Stimulated activated CD8-positive, alpha-beta memory T cell treated with anti-CD3 and anti-CD28 coated beads, Interleukin-12 subunit alpha, Interleukin-12 subunit beta, amount 100 ng/mL, for 4 hours (primary cell): Measurements from ENCODE around the gene MAPK6.
A peak's percentile ranks its signal among the peaks of the same experiment; 100 is the strongest.
"Not testable (repeated sequence)": the region's sequence is repeated elsewhere in the genome, so short reads cannot be mapped to it uniquely, and the experiment has no call there.

Experiments used
- DNase-seq: peaks from one replicate; pipeline ENCODE4 v3.0.0-alpha.2; 2020; ENCODE audit warnings: low read depth

Gene MAPK6

DNA sequence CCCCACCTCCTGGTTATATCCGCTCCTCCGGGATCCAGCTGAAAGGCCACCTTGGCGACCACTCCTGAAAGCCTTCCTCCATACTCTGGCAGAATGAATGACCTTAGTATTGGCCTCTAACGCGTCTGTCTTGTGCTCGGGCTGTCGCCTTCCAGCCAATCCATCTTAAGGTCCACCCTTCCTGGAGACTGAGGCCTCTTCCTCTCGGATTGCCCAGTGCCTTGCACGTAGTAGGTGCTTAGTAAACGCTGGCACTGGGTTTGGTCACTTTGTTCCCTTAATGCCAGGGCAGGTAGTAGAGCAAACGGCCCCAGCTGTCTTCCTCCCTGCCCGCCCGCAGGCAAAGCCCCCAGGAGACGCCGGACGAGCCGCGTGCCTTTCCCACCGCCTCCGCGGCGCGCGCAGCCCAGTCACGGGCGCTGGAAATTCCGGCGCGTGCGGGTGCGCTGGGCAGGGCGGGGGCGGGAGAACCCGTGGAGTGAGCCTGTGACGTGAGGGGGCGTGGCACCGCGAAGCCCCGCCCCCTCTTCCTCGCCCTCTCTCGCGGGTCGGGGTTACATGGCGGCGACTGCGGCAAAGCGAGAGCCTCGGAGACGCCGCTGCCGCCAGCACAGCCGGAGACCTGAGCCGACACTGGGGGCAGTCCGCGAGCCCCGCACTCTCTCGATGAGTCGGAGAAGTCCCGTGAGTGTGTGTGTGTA, at the start of gene MAPK6:
MAPK6 (plus strand) TSS at position 527 of the 701 bp plus-strand sequence. CDS start 27,242 bp downstream, outside the sequence.
- DNase-seq: peak; percentile 94

DNA sequence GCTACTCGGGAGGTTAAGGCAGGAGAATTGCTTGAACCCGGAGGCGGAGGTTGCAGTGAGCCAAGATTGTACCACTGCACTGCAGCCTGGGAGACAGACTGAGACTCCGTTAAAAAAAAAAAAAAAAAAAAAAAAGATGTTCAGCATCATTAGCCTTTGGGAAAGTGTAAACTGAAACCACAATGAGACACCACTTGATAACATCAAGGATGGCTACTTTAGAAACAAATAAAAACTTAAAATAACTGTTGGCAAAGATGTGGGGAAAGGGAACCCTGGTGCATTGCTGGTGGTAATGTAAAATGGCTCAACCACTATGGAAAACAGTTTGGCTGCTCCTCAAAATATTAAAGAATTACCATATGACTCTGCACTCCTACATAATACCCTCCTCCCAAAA, 49.3 kb upstream of the MAPK6 start:
- no peak for DNase-seq

DNA sequence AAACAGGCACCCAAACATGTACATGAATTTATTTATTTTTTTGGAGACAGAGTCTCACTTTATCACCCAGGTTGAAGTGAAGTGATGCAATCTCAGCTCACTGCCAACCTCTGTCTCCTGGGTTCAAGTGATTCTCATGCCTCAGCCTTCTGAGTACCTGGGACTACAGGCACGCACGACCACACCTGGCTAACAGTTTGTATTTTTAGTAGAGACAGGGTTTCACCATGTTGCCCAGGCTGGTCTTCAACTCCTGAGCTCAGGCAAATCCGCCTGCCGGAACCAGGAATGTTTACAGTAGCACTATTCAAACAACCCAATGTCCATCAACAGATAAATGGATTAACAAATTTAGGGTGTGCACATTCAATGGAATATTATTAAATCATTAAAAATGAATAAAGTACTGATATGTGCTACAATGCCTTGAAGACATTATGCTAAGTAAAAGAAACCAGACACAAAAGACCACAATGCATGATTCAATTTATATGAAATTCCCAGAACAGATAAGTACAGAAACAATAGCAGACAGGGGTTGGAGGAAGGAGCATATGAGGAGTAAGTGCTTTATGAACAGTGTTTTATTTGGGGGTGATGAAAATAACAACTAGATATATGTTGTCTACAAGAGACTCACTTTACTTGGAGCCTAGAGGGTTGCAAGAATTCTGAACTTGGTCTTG, 48.7 kb upstream of the MAPK6 start:
- no peak for DNase-seq

DNA sequence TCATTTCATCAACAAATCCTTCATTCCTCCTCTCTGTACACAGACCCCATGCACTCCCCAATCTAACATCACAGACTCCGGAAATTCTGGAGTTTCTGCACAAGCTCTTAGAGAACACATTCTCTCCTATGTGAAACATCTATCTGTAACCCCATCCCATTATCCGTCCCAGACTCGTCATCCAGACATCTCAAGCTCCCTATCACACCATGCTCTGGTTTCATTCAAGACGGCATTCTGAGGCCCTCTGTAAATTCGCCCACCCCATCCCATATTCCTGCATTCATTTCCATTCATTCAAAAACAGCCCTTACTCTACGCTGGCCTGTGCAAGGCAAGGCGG, 48.0 kb upstream of the MAPK6 start:
- DNase-seq: no peak

DNA sequence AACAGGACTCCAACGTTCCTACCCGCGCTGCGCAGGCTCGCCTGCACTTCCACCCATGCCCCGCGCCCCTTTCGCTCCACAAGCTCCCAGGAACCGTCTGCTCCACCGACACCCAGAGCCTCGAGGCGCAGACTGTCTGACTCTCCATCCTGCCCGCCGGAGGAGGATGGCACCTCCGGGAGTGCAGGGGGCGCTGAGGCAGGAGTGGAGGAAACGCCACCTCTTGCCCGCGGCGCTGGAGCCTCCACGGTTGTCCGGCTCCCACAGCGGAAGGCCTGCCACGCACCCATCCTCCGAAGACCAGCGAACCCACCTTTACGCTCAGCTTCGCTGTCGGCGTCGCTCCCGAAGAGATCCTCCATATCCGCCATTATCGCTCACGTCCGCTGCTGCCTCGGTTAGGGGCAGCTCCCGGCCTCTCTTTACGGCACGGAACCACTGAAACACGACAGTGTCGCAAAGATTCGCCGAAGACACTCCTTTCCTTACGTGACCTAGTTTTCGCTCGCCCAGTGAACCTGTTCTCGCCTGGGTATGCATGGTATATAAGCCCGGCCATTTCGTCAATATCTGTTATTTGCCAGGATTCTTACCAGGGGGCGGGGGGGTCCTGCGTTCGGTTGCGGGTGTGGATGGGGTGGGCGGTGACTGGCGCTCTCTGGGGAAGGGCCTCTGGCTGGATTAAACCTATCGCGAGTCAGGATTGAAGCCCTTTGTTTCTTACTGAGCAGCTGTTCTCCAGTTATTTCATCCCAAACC, 47.5 kb upstream of the MAPK6 start, which contains the start of gene LEO1:
LEO1 (minus strand) TSS at position 404 of the 759 bp plus-strand sequence; CDS start at position 371, 33 bp downstream.
- peak; percentile 69 for DNase-seq

DNA sequence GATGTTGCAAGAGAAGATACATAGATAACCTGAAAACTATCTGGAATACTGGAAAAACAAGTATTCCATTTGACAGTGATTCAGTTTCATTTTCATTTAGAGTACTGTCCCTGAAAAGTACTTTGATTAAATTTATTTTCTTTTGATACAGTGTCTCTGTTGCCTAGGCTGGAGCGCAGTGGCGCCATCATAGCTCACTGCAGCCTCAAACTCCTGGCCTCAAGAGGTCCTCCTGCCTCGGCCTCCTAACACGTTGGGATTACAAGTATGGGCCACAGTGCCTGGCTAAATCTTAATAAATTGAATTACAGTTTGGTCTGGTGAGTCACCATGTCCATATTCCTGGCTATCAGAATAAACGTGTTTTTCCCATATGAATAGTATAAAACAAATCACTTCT, 45.8 kb upstream of the MAPK6 start:
- no peak for DNase-seq

DNA sequence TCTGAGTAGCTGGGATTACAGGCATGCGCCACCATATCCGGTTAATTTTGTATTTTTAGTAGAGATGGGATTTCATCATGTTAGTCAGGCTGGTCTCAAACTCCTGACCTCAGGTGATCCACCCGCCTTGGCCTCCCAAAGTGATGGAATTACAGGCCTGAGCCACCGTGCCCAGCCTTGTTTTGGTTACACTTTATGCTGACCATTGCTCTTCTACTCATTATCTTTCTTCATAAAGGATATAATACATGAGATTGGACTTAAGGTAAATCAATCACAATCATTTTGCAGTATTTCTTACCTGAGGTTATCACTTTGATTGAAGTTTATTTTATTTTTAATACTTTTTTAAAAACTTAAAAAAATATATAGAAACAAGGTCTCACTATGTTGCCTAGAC, 45.2 kb upstream of the MAPK6 start:
- DNase-seq: no peak

DNA sequence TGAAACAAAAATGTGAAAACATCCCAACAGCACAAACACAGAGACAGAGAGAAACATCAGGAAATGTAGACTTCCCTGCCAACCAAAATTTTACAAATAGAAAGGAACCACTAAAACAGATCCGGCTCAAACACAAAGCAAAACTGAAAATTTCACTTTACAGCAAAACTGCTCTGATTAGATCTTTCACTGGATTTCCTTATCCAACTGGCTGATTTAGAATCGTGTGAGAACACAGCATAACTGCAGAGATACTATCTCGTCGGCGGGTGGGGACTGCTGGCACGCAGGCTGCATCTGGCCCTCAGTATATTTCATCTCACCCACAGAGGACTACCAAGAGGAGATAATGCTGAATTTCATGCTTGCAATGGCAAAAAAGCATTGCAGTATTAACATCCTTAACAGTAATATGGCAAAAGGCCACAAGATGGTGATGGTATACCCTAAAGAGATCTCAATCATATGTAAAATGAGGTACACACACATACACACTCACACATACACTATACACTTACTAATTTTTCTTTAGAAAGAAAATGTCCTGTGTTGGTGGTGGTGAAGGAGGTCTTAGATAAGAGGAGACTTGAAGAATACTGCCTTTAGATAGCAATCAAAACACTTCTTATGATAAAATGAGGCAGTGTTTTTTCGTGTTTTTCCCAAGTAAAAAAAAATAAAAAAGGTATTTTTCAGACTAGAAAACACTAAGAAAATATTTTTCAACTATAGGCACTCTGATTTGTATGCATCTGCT, 36.8 kb upstream of the MAPK6 start:
- no peak for DNase-seq

DNA sequence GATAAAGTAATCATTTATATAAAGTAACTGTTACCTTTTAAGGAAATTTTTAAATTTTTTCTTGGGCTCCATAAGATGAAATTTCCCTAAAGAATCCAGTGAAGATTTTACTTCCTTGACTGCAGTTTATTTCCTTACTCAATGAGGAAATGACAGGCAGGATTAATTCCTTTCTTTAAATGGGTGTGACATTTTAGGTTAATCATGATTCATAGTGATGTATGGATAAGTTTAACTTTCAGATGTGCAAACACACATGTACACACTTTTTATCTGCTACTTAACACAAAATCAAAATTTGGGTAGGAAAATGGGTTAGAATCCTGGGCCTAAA, 36.3 kb upstream of the MAPK6 start:
- DNase-seq: no peak

DNA sequence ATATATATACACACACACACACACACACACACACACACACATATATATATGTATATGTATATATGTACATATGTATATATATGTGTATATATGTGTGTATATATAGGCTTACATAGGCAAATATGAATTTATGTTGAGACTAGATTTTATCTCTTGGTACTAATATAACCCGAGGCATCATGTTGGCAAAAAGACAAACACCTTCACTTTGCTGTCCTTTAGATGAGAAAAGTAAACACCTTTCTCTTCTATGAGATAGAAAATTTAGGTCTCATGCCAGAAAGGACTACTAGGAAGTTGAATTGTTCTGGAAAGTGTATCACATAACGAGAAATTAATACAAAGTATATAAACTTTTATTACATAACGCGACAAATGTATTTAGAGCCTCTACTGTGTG, 27.9 kb upstream of the MAPK6 start:
- DNase-seq: no peak

DNA sequence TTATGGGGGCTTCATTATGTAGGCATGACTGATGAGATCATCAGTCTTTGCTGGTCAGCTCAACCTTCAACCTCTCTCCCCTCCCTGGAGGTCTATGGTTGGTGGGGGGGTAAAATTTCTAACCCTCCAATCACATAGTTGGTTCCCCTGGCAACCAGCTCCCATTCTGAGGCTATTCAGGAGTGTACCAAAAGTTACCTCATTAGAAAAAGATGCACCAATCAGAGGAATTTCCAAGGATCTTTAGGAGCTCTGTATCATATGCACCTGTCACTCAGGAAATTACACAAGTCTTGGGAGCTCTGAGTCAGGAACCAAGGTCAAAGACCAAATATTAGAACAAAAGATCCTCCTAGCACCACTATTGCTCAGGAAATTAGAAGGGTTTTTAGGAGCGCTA, 26.1 kb upstream of the MAPK6 start:
- DNase-seq: no peak

DNA sequence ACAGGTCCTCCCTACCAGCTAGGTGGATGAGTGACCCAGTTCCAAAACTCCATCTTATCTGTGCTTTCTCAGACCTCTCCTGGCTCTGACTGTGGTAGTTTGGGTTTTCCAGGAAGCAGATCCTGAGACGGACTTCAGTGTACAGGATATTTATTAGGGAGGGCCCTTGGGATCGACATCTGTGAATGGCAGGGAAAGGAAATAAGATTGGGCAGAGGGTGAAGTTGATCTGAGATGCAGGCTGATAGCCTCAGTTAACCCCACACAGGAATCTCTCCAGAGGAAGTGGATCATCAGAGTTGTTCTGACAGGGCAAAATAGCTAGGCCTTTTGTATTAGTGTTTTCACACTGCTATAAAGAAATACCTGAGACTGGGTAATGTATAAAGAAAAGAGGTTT, 16.7 kb upstream of the MAPK6 start:
- no peak for DNase-seq

DNA sequence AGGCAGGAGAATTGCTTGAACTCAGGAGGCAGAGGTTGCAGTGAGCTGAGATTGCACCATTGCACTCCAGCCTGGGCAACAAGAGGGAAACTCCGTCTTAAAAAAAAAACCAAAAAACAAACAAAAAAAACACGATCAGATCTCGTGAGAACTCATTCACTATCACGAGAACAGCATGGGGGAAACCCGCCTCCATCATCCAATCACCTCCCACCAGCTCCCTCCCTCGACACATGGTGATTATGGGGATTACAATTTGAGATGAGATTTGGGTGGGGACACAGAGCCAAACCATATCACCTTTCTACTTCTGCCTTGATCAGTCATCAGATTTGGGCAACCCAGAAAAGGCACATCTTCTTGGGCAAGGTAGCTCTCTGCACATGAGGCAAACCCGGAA, 15.9 kb upstream of the MAPK6 start:
- not testable (repeated sequence) for DNase-seq

DNA sequence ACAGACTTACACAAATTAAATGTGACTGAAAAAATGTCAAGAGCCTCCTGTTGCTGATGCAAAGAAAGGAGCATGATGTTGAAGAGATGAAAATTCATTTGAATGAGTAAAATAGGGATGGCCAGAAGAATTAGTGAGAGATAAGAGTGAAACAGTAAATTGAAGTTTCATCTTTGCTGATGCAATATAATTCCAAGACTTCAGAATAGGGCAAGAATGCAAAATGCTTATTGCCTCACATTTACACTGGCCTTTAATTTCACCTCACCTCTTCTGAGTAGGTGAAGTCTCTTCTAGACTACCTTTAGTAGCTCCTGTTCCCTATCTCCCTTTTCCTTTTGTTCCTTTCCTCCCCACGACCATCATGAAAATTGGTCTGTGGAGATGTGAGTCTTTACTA, 15.3 kb upstream of the MAPK6 start:
- no peak for DNase-seq

DNA sequence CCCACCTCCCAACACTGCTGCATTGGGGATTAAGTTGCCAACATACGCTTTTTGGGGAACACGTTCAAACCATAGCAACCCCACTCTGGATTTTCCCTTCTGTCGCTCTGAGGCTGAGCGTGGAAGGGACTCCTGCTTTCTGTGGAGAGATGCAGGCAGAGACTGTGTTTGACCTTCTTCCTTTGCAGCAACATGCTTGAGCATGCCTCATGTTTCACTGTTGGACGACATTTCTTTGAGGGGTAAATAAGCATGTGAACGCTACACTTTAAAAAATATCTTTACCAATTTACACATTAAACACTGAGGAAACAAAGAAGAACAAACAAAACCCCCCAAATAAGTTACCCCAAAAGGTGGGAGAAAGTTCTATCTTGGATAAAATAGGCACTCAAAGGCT, 14.2 kb upstream of the MAPK6 start:
- DNase-seq: no peak

DNA sequence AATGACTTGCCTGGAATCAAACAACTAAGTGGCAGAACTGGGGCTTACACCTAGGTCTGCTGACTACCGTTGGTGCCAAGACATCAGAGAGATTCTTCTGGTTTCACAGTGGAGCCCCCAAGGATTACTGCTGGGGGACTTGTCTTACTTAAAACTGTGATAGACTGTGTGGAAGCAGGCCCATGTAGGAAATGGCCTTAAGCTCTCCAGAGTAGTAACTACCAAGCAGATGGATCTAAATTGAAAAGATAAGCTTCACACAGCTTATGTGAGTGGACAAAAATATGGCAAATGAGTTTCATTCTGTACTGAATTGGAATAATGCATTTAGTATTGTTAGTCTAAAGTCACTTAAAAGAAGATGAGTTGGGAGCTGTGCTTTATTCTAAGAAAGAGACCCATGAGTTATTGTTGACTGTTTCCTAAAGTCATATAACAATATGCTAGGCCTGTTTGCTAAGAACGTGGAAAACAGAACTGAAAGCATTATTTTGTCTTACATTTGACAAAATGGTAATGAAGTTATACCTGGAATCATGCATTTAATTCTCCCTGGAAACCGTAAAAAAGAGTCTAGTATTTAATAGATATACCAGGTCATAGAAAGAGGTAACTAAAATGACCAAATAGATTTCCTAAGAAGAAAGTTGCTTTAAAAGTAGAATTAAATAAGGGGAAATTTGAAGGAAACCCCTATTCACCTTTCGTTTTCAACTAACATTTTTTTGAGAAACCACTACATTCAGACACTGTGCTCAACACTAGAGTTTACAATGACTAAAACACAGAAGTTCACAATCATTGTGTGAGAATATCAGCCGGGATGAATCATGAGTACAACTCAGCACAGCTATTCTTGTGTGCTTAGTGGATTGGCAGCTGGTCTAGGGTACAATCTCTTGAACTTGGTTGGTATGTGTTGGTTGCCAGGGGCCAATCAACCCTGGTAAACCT, 13.0 kb upstream of the MAPK6 start:
- no peak for DNase-seq

DNA sequence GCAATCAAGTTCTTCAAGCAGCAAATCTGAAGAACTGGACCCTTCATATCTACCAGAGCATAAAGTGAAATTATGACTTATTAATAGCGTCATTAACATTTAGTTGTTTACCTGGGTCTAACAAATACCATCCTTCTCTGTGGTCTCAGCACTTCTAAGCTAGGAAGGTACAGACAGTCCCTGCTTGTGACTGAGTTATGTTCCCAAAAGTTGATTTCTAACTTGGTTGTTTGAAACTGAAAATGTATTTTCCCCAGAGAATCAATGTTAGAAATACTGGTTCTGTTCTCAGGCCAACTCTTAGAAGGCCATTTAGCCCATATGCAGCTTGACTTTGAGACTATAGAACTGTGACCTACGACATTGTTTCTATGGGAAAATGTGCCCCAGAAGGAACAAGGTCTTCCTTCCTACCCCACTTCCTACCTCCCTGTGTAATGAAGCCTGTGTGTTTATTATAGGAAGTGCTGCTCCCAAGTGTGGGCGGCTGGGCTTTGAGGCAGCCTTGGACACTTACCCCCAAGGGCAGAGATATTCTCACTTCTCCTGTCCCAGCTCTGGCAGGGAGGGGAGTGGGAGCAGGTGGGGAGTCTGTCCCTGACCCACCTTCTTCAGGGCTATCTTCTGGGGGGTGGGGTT, 12.2 kb upstream of the MAPK6 start:
- no peak for DNase-seq

DNA sequence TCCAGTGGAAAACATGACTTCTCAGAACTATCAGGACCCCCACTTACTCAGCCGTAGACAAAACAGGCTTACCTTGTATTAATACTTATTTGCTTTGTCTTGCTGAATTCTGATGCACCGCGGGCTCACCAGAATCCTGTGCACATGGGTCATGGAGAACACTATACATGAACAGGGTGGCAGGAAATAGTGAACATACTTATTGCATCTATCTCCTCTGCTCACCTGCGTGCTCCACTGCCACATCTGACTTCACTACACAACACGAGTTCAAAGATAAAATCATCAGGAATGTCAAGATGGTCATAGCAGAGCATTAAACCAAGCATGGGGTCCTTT, 10.7 kb upstream of the MAPK6 start:
- no peak for DNase-seq

DNA sequence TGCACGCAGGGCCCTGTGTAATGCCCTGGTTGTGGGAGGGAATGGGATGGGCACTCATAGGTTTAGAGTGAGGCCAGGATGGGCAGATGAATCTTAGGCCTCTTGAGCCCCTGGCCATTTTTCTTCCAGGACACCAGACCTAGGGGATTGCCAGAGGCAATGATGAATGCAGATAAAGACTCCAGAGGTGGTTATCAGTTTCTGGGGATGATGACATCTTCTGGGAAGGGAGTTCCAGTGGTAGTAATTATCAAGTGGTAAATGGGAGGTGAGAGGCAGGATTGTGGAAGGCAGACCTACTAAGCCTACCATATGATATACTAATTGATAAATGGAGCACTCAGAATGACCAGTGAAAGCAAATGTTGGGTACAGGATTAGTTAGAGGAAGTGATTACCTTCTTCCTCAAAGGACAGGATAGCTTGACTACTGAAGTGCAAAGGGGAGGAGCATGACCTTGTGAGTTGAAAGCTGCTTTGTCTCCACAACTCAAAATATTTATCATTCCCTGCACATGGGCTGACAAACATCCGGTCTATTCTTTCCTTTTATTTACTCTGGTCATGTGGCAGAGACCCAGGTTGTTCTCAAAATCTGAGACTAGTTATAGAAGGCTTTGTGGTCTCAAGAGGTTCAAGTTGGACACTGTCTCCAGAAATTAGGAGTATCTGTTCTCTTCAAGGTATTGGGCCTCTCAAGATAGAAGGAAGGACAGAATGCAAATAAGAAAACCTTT, 10.2 kb upstream of the MAPK6 start:
- no peak for DNase-seq
